GM21367 (cell line): Measurements from ENCODE around the gene TNFRSF9.
A peak's percentile ranks its signal among the peaks of the same experiment; 100 is the strongest.
"Not testable (repeated sequence)": the region's sequence is repeated elsewhere in the genome, so short reads cannot be mapped to it uniquely, and the experiment has no call there.

Experiments
- ATAC-seq: cut with Tn5 transposase; IDR thresholded peaks from one replicate; pipeline ENCODE4 v1.9.1; 2021; ENCODE audit not compliant: unreplicated experiment

Gene TNFRSF9

DNA sequence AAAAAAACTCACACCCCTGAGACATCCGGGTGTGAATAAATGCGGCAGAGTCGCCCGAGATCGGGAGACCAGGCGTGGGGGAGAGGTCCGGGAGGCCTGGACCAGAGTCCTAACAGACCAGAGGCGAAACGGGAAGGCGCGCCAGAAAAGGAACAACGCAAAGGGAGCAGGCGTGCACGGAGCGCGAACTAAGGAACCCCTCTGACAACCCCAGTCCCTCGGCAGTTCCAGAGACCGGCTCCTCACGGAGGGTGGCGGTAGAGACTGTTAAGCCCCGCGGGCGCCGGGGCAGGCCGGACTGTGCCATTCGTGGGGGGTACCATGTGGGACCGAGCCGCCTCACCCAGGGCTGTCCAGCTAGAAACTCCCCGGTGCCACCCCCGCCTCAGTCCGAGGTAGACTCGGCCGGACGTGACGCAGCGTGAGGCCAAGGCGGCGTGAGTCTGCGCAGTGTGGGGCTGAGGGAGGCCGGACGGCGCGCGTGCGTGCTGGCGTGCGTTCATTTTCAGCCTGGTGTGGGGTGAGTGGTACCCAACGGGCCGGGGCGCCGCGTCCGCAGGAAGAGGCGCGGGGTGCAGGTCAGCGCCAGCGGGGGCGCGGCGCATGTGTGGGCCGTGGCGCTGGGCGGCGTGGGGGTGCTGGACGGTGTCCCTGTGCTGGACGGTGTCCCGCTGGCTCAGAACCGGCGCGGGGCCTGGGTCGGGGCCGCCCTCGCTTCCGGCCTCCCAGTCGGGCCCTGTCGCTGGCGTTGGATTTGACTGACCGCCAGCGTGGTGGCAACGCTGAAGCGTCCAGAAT, 20.8 kb upstream of the TNFRSF9 start, which contains the start of gene PARK7:
Gene PARK7 (plus strand): TSS at position 496 of the 798 bp plus-strand sequence. CDS start 1,075 bp downstream, outside the sequence.
- peak; percentile 90 for ATAC-seq

DNA sequence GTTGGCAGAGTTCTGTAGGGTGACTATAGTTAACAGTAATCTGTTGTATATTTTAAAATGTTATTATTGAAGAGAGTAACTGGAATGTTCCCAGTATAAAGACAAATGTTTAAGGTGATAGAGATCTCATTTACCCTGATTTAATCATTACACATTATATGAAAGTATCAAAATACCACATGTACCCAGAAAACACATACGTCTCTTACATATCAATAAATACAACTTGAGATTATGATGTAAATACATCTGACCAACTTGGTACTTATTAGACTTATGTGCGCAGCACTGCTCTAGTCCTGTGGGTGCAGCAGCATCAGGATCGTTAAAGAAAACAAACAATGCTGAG, 20.2 kb upstream of the TNFRSF9 start:
- ATAC-seq: no peak

DNA sequence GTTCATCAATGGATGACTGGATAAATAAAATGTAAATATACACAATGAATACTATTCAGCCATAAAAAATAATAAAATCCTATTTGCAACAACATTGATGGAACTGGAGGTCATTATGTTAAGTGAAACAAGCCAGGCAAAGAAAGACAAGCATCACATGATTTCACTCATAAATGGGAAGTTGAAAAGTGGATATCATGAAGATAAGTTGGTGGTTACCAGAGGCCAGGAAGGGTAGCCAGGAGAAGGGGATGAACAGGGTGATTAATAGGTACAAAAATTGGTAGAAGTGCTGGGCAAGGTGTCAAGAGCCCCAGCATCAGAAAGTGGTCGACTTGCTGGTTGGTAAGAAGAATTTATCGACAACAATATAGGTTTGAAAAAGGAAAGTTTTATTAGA, 19.5 kb upstream of the TNFRSF9 start:
- ATAC-seq: no peak

DNA sequence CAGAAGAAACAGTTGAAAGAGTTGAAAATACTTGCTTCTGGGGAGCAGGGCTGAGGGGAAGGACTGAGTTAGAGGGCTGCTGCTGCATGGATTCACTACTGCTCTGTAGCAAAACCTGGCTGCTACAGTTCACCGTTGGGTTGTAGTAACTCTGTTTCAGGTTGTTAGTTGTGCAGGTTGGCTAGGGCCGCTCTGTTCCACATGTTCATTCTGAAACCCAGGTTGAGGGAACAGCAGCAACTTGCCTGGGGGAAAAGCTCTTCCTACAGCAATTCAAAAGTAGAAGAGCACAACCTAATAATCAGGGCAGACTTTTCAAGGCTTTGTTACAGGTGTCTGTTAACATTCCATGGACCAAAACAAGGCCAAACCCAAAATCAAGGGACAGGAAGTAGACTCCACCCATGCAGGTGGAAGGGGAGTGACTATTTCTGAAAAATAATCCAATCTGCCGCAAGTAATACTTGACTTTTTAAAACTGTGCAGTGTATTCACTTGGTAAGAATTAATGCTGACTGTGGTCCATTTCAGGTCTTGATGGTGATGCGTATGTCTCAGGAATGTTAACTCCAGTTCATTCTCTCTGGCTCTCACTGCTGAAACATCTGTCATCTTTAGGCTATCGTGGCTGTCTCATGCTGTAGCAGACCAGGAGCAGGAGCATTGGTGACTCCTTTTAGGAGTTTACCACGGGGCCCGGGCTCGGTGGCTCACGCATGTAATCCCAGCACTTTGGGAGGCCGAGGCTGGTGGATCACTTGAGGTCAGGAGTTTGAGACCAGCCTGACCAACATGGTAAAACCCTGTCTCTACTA, 15.8 kb upstream of the TNFRSF9 start:
- ATAC-seq: no peak

DNA sequence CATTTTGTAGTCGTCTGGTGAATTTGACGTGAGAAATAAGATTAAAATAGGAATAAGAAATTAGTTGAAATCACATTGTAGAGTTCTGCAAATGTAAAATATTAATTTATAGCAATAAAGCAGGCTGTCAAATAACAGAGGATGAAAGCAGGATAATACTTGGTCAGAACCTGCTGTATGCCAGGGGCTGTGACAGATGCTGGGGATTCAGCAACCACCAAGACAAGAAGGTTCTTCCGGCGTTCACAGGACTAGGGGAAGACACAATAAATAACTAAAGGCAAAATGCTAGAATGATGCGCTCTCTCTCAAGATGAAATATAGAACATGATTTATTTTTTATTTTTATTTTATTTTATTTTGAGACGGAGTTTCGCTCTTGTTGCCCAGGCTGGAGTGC, 14.0 kb upstream of the TNFRSF9 start:
- no peak for ATAC-seq

DNA sequence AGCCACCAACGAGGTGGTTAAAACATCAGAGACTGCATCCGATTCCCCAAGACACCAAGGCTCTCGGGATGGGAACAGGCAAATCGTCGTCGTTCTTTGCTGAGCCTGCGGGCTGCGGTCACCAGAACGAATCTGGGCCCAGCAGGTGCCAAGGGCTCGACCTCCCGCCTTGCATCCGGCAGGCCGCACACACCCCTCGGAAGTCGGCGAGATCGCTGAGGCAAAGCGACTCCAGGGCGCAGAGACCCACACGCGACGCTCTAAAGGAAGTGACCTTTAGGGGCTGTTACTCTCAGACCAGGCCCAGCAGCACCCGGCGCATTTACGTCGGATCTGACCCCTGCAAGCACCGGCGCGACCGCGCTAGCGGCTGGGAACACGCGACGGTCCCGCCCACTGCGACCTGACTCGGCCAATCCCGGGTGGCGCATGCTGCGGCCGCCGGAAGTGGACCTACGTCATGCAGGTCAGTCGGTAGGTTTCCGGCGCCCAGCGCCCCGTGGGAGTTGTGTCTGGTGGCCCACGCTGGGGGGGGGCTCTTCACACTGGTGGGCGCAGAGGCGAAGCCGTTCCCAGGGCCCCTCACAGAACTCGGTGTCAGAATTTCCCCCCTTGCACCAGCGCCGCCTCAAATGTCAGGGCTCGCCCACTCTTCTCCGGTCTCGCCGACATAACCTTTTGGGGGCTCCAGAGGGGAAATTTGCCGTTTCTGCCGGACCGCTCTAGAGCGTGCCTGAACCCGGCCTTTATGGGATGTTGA, 13.4 kb upstream of the TNFRSF9 start:
- peak; percentile 94 for ATAC-seq

DNA sequence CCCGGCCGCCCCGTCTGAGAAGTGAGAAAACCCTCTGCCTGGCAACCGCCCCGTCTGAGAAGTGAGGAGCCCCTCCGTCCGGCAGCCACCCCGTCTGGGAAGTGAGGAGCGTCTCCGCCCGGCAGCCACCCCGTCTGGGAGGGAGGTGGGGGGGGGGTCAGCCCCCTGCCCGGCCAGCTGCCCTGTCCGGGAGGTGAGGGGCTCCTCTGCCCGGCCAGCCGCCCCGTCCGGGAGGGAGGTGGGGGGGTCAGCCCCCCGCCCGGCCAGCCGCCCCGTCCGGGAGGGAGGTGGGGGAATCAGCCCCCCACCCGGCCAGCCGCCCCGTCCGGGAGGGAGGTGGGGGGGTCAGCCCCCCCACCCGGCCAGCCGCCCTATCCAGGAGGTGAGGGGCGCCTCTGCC, 12.2 kb upstream of the TNFRSF9 start:
- ATAC-seq: not testable (repeated sequence)

DNA sequence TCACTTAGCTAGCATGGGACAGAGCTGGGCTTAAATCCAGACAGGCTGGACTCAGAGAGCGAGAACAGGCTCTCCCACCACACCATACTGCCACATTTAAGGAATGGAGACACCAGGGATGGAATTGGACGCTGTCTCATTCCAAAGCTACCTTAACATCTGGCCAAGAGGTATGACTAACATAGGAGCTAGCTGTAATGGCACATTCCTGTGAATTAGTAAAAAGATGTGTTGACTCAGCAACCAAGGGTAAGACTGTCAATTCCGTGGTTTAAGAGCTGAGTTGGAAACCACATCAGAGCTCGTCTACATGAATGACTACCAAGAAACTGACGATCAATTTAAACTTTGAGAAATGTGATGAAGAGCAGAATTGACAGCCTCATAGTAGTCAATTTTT, 8.3 kb upstream of the TNFRSF9 start:
- ATAC-seq: no peak

DNA sequence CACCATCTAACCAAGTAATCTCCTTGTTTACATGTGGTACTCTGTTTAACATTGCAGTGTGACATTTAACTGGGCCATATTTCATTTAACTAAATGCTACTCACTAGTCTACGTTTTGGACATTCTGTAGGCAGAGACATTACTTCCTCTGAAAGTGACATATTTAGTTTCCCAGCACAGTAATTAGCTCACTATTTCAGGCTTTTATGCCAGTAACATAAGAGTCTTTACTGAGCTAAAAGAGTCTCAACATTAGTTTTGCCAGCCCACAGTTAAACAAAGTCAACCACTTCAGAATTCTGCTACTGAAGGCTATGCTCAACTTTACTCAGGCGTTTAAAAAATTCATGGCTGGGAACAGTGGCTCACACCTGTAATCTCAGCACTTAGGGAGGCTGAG, 2.6 kb upstream of the TNFRSF9 start:
- no peak for ATAC-seq

DNA sequence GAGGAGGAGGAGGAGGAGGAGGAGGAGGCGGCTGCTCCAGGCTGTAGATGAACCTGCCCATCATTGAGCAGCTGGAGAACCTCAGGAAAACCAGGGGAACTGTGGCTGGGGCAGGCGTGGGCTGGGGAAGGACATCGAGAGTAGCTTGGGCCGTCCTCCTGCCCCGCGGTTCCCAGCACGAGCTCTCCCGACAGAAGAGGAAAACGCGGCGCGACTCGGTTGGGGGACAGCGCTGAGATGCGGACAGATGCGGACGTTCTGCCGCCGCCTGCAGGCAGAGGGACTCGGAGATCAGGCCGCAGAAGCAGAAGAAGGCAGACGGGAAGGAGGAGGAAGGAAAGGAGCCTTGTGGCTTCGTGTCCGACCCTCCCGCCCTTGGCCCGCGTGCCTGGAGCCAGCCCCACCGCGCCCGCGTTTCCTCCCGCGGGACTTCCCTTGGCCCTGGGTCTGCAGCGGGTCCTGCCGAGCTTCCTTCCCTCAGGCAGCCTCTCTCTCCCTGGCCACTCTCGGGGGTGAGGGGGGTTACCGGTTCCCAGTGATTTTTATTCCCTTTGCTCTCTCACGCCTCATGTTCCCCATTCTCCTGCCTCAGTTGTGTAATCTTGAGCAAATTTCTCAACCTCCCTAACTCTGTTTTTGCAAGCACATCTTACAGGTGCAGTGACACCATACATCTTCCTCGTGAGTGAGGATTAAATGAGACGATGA, 1.7 kb upstream of the TNFRSF9 start:
- no peak for ATAC-seq

DNA sequence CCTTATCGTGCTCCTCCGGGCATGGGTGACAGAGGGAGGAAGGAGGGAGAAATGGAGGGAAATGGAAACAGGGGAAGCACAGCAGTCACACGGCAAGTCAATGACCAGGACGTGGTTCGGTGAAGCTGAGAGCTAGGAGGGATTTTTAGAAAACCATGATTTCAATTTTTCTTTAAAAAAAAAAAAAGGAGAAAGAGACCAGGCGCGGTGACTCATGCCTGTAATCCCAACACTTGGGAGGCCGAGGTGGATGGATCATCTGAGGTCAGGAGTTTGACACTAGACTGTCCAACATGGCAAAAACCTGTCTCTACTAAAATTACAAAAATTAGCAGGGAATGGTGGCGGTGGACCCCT, 776 bp upstream of the TNFRSF9 start:
- no peak for ATAC-seq

DNA sequence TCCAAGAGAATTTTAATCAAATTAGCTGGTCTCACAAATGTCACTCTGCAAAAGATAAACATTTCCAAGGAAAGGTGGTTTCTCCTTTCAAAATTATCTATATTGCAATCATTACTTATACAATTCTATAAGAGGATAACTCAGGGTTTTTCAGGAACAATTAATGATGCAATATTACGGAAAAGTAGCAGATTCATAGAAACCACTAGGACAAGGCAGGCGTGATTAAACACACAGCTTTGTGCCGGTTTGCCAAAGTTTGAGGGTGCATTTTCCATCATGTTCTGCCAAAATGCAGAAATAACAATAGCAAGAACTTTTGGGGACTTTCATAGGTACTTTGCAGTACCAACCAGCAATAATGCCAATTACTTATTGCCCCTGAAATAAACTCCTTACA, 605 bp downstream of the TNFRSF9 start:
- no peak for ATAC-seq

DNA sequence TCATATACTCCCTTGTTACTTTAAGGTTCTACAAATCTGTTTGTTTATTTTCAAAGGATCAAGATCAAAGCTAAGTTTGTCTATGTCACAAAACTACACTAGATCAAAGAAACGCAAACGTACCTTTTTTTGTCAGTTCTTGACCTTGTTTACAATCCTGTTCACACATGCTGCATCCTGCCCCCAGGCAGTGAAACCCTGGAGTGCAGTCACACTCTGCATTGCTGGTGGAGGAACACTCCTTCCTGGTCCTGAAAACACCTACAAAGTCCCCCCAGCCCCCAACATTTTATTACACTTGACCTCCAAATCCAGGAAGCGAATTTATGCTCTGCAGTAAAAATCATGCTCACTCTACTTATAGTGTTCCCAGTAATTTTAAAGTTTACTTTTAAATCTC, 2.6 kb downstream of the TNFRSF9 start:
- ATAC-seq: no peak

DNA sequence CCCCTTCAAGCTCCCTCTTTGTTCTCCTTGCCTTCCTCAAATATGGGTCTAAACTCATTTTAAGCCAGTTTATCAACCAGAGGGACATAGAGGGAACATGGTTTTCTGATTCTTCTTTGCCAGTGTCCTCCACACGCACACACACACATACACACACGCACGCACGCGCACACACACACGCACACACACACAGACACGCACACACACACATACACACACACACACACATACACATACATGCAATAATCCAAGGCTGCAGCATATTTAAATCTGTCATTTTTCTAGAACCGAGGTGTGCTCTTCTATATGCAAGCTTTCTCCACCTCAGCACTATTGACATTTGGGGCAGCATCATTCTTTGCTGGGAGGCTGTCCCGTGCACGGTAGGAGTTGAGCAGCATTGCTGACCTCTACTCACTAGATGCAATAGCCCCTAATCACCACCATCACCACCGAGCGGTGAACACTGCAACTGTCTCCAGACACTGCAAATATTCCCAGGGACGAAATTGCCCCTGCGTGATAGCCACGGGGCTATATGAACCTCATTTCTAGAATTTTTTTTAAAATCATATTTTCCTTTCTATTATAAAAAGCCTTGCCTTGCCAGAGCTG, 8.0 kb downstream of the TNFRSF9 start:
- no peak for ATAC-seq

DNA sequence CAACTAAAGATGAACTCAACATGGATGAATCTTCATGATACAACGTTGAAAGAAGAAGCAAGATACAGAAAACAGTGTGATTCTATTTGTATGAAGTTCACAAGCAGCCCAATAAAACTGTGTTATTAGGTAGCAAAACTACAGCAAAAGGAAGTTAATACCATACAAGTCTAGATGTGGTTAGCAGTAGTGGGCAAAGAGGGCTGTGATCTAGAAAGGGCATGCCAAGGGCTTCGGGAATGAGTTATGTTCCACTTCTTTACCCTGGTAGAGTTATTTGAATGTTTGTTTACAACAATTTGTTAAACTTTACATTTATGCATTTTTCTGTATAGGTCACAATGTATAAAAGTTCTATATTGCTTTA, 9.2 kb downstream of the TNFRSF9 start:
- ATAC-seq: no peak

DNA sequence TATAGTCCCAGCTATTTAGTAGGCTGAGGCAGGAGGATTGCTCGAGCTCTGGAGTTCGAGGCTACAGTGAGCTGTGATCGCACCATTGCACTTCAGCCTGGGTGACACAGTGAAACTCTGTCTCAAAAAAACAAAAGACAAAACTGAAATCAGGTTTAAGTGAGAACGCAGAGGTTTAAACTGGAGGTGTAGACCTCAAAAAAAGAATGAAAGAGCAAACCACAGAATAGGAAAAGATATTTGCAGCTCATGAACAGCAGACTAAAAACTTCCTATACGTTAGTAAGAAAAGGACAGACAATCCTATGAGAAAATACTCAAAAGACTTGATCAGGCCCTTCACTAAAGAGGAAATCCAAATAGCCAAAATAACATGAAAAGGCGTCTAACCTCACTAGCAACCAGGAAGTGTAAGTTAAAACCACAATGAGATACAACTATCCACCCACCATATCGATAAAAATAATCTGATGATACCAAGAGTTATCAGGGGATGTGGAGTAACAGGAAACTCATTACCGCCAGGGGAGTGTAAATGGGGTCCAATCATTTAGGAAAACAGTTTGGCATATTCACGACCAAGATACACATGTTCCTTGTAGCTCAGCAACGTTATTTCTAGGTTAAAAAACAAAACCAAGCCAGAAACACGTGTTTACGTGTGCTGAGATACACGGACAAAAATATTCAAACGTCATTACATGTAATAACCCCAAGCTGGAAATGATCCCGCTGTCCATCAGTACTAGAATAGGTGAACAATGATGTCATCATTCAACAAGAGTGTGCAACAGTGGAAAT, 9.8 kb downstream of the TNFRSF9 start:
- ATAC-seq: no peak

DNA sequence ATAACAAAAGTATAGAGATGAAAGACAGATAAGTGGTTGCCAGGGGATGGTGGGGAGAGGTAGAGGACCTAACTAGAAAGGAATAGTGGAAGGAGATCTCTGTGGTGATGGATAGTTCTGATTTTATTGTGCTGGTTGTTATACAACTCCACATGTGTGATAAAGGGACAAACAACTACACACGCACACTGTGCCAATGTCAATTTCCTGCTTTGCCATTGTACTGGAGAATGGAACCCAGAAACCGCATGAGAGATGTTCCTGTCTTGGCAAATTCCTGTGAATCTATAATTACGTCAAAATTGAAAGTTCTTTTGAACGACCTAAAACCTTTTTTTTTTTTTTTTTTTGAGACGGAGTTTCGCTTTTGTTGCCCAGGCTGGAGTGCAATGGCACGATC, 11.0 kb downstream of the TNFRSF9 start:
- no peak for ATAC-seq

DNA sequence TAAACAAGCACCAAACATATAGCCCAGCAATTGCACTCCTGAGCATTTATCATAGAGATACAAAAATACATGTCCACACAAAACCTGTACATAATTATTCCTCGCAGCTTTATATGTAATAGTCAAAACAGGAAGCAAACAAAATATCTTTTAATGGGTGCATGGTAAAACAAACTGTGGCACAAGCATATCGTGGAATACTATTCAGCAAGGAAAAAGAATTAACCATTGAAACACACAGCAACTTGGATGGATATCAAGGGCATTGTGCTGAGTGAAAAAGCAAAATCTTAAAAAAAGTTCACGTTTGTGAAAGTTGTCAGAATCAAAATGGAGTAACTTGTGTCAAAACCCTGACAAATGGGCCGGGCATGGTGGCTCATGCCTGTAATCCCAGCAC, 12.4 kb downstream of the TNFRSF9 start:
- ATAC-seq: no peak

DNA sequence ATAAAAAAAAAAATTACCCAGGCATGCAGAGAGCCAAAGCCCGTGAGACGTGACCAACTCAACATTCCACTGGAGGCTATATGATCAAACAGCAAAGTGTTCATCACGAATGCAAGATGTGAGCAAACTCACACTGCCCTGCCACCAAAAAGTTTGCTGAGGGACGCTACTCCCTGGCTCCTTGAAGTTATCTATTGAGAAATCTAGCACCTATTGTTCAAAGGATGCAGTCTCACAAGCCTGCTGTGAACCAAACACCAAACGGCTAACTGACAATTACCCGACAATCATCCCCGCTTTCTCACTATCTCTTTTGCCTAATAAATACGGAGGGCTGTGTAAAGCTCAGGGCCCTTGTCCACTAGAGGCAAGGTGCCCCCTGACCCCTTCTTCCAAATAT, 13.6 kb downstream of the TNFRSF9 start:
- ATAC-seq: not testable (repeated sequence)

DNA sequence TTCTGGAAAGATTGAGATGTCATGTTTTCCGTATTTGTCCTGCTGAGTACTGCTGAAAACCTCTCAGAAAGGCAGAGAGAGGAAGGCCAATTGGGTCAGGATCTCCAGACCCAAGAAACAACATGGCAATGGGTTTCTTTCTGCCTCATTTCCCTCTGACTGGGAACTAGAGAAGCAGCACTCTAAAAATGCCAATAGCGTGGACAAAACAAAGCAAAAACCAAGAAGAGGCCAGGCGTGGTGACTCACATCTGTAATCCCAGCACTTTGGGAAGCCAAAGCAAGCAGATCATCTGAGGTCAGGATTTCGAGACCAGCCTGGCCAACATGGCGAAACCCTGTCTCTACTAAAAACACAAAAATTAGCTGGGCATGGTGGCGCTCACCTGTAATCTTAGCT, 18.3 kb downstream of the TNFRSF9 start:
- no peak for ATAC-seq
